HL-60/S4 (cell line): Measurements from ENCODE around the gene MAP1LC3B.

Experiments used
- in situ Hi-C: fragments of 300-500 bp; cut with MboI; formaldehyde crosslinking; loops from 2 replicates; pipeline ENCODE4 v1.14.3; 2022; ENCODE audit warnings: low sequenced_read_pairs

MAP1LC3B gene

GRCh38 chr16:87391950-87392820 is at the start of gene MAP1LC3B:
MAP1LC3B (plus strand) TSS chr16:87392336; CDS start chr16:87392428, 92 bp downstream.
- in situ Hi-C loops: no loop called here

- in situ Hi-C loops: no loop called here
These were observed 49.6 kb upstream of the MAP1LC3B start for GRCh38 chr16:87342504-87342903.

DNA sequence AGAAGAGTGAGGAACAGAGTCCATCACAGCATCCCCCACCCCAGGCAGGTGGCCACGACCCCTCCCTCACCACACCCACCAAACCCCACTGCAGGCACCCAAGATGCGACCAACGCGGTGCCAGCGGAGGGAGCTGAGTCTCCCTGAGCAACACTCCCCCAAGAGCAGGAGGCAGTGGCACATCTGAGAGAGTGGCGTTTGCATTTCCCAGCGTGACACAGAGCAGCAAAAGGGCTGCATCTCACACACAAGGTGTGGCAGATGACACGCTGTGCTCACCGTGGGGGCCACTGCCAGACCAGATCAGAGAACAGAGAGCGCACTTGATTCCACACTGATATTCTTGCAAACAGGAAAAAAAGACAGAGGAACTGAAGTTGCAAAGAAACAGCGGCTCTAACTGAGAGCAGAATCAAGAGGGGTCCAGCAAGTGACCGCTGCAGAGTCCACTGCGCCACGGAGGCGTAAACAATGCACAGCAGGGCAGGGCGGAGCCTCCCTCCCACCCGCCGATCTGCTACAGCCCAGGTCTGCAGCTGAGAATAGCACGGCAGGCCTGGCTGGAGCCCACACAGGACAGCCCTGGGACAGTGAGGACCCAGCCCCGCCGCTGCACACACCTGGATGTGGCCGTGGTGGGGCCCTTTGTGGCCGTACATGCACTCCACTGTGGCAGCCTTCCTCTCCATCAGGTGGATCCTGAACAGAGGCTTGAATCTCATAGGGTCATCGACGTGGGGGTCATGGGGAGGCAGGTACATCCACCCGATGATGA is 49.0 kb upstream of the MAP1LC3B start:
- in situ Hi-C loops: no loop called here

GRCh38 chr16:87343753-87344050 is 48.4 kb upstream of the MAP1LC3B start:
- in situ Hi-C loops: no loop called here

DNA sequence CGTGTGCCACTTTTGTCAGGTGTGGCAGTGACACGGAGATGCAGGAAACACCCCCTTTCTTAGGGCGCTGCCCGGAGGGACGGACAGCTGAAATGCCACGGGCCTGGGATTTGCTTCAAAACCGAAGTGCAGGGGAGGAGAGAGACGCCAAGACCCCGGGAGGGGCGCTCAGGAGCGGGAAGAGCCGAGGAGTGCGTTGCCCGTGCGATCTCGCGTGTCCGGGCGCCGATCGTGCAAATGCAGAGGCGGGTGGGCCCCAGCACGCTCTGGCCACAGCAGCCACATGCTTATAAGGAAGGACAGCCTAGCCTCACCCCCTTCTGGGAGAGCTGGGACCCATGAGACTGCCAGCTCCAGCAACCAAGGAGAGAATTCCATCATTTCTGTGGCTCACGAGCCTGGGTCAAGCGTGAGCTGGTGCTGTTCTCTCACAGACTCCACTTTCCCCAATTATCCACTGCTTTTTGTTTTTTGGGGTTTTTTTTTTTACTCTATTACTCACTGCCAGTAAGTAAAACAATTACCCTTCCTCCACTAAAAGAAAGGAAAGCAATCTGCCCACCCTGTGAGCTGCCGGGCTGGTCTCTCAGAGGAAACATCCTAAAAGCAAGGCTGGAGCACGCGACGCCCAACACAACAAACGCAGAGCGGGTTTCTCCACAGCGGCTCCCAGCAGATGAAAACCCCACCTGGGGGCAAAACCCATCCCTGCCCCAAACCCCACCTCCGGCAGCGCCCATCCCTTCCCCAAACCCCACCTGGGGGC is 47.8 kb upstream of the MAP1LC3B start:
- in situ Hi-C loops: no loop called here

- in situ Hi-C loops: no loop called here
These were observed 47.1 kb upstream of the MAP1LC3B start for GRCh38 chr16:87344931-87345631.

GRCh38 chr16:87345726-87346424 is 46.3 kb upstream of the MAP1LC3B start:
- in situ Hi-C loops: no loop called here

DNA sequence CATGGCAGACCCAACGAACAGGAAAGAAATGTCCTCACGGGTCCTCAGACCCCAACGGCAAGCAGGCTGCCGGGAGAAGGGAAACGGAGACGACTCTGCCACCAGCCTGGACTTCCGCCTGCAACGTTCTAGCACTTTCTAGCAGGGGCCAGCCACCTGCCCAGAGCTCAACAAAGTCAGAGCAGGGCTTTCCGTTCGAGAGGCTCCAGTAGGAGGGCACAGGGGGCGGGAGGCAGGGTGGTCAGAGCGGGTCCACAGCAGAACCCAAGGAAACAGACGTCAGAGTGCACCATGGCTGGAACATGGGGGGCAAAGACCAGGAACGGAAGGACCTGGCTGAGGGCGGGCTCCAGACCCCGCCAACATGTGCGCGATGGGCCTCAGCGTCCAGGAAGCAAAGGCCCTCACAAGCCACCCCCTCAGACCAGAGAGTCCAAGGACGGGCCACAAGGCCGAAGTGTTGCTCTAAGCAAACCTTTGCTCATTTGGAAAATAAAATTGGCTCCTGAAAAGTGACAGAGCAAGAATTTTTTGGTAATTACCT is 45.5 kb upstream of the MAP1LC3B start:
- in situ Hi-C loops: no loop called here

GRCh38 chr16:87347932-87348615 is 44.1 kb upstream of the MAP1LC3B start:
- in situ Hi-C loops: no loop called here

DNA sequence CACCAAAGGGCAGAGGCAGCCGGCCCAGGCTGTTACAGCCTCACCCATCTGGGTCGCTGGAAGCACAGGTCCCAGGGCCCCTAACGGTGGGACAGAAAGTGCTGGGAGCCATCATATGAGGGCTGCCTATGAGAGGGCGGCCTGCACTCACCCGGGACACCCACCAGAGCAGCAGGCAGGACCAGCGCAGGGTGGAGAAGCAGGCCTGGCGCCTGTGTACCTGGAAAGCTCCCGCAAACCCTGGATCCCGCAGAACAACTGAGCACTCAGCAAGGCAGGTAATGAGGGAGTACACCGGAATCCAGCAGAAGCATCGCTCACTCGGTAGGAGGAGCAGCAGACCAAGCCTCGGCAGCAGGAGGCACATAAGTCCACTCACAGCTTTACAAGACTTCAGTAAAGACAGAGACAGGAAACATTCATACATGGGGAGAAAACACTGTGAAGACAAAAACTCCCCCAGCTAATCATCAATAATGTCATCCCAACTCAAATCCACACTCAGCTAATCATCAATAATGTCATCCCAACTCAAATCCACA is 43.4 kb upstream of the MAP1LC3B start:
- in situ Hi-C loops: no loop called here

DNA sequence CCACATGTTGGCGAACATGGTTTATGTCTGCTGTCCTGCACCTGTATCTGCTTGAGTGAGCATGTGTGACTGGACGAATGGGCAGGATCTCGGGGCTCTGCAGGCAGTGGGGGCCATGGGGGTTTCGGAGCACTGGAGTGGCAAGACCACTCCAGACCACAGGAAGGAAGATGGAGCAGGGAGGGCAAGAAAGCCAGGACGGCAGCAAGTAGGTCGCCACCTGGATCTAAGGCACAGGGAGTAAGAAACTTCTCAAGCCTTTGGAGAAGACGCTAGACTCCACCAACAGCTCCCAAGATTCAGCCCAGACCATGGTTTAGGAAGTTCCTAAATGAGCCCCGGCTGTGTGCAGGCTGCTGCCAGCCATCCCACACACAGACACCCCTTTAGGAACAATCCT is 42.1 kb upstream of the MAP1LC3B start:
- in situ Hi-C loops: no loop called here

DNA sequence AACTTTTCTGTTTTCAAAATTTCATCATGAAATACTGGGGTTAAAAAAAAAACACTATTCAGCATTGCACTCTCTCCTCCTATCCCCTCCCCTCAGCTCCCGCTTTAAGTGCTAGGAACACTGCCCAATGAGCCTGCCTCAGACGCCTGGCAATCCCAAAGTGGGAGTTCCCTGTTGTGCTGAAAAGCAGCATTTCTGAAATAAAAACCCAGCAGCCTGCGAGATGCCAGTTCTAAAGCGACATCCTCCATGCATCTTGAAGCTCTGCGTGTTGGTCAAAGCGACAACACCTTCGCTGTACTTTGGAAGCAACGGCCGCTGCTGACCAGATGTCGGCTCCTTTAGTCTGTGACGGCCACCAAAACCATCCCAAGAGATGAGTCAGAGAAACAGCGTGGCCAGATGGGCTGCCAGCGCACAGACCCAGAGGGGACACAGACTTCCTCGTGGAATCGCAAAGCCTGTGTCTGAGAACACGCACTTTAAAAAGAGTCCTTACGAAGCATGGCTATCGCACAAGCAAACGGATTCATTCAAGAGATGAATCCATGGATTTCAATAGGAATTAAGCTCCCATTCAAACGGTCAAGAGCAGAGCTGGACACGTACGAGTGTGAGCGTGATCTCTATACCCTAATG is 41.3 kb upstream of the MAP1LC3B start:
- in situ Hi-C loops: no loop called here

- in situ Hi-C loops: no loop called here
These were observed 40.8 kb upstream of the MAP1LC3B start for GRCh38 chr16:87351320-87351698.

GRCh38 chr16:87352818-87353217 is 39.3 kb upstream of the MAP1LC3B start:
- in situ Hi-C loops: no loop called here

DNA sequence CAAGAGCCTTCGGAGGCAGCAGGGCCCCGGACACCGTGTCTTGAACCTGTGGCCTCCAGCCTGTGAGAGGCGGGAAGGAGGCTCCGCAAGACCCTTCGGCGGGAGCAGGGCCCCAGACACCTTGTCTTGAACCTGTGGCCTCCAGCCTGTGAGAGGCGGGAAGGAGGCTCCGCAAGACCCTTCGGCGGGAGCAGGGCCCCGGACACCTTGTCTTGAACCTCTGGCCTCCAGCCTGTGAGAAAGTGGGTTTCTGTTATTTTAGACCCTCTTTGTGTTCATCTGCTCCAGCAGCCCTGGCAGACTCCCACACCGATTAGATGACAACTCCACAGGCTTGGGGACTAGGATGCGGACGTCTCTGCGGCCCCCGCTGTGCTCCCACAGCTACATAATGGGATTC is 38.5 kb upstream of the MAP1LC3B start:
- in situ Hi-C loops: no loop called here

DNA sequence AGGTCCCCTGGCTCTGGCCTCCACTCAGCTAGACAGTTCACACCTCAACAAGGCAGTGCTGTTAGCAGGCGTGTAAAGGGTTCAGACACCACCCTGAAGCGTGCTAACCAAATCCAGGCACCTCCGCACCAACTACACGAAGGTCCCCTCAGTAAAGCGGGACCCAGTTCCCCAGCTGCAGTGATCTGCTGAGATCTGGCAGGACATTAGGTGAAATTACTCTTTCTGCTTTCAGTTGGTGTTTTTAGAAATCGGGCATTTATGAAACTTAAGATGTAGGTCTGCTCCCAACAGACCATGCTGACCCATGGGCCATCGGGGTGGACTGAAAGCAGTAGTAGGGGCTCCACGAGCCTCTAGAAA is 35.7 kb upstream of the MAP1LC3B start:
- in situ Hi-C loops: no loop called here

DNA sequence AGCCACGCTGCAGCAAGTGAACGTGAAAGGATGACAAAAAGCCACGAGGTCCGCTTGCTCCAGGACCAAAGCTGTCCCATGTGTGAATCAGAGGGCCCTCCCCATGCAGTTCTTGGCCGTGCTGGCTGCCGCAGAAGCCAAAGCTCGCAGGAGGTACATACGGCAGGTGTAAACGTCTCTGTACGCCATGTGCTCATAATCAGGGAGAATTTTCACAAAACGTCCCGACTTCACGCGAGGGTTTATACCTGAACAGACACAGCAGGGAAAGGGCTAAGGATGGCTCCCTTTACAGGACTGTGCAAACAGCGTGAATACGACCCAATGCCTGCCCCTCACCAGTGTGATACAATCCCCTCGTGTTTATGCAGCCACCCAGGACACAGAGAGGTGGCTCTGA is 33.9 kb upstream of the MAP1LC3B start:
- in situ Hi-C loops: no loop called here

DNA sequence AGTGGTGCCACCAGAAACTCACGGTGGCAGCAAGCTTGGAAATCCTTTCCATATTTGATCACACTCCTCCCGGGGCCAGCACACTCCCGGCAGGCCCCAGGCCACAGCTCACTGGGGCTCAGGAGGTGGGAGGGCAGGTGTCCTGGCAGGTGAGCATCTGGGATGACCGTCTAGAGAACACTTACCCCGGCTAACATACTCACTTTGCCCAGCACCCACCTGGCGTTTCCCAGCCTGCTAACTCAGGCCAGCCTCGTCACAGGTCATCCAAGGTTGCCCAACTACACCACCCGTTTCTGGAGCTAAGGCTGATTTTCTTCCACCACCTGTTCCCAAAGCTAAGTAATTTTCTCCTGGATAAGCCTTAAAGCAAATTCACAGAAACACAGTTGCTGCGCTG is 33.4 kb upstream of the MAP1LC3B start:
- in situ Hi-C loops: no loop called here

DNA sequence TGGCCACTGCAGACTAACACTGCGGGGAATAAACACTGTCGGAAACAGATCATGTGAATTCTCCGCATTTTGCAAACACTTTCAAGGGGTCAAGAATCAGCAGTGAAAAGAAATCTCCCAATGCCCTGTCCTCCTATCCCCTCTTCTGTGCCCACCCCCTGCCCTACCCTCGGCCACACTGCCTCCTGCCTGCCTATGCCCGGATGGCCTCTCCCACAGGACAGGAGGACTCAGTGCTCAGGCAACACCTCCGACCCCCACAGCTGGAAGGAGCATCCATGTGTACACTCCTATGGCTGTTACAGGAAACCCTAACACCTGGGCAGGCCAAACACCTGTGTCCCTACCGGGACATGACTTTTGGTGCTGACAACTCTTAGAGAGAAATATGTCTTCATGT is 33.0 kb upstream of the MAP1LC3B start:
- in situ Hi-C loops: no loop called here
